OCI-LY7 (cell line): Measurements from ENCODE around the gene MEAF6. TPM values are rescaled to one million over a fixed set of nuclear protein-coding genes. Genes with fewer than 3 reads are reported as not detected.

Experiments used
- BruUV-seq: library from RNA; stranded (reverse); fragments of 400-500 nt; replicated peaks from 2 replicates; lab custom pipeline; 2021; lab: Mats Ljungman, UMichigan
- CTCF ChIA-PET: fragments of 300-600 bp; sonication (Branson Sonifier 250); formaldehyde crosslinking; loops from one replicate; lab custom pipeline; 2022; ENCODE audit warnings: antibody characterized with exemption; ENCODE audit not compliant: unreplicated experiment; lab: Charles Lee
- POLR2A ChIA-PET: fragments of 300-600 bp; sonication (Branson Sonifier 250); formaldehyde crosslinking; loops from one replicate; lab custom pipeline; 2022; ENCODE audit warnings: antibody characterized with exemption; lab: Charles Lee
- DNase-seq: peaks from one replicate; pipeline ENCODE4 v3.0.0-alpha.2; 2015; ENCODE audit warnings: low spot score
- H2AFZ ChIP-seq: fragments of 200-600 bp; sonication (generic), shearing (Covaris generic); 2 replicates; pipeline ENCODE4 v1.6.1; 2014; ENCODE audit warnings: mild to moderate bottlenecking, antibody characterized with exemption, low read length, moderate library complexity
- H3K27ac ChIP-seq: fragments of 200-600 bp; sonication (generic); 2 replicates; pipeline ENCODE4 v1.5.1; 2014; ENCODE audit warnings: mixed run types, low read depth, mild to moderate bottlenecking, moderate library complexity, low read length, inconsistent platforms; ENCODE audit not compliant: poor library complexity, severe bottlenecking
- H3K36me3 ChIP-seq: fragments of 200-600 bp; sonication (generic); 2 replicates; pipeline ENCODE4 v1.6.1; 2014; ENCODE audit warnings: mild to moderate bottlenecking, antibody characterized with exemption, low read length, moderate library complexity, mixed read lengths; ENCODE audit not compliant: insufficient read depth
- H3K4me1 ChIP-seq: fragments of 200-600 bp; sonication (generic); 2 replicates; pipeline ENCODE4 v1.5.1; 2014; ENCODE audit warnings: mild to moderate bottlenecking, low read length; ENCODE audit not compliant: insufficient read depth, poor library complexity, severe bottlenecking
- H3K4me2 ChIP-seq: fragments of 200-600 bp; sonication (generic); 2 replicates; pipeline ENCODE4 v1.6.1; 2014; ENCODE audit warnings: mild to moderate bottlenecking, low read length
- H3K4me3 ChIP-seq: fragments of 200-600 bp; sonication (generic); 2 replicates; pipeline ENCODE4 v1.5.1; 2014; ENCODE audit warnings: mild to moderate bottlenecking, low read depth, low read length; ENCODE audit not compliant: poor library complexity, severe bottlenecking
- H3K79me2 ChIP-seq: fragments of 200-600 bp; sonication (generic); 2 replicates; pipeline ENCODE4 v1.6.1; 2016; ENCODE audit warnings: low read depth, mild to moderate bottlenecking, low read length, moderate library complexity, mixed read lengths; ENCODE audit not compliant: insufficient read depth
- H3K9me2 ChIP-seq: fragments of 200-600 bp; sonication (generic); 2 replicates; pipeline ENCODE4 v1.6.1; 2016; ENCODE audit warnings: mild to moderate bottlenecking, low read length, mixed read lengths; ENCODE audit not compliant: insufficient read depth
- H3K9me3 ChIP-seq: fragments of 200-600 bp; sonication (generic); 2 replicates; pipeline ENCODE4 v1.6.1; 2014; ENCODE audit warnings: mild to moderate bottlenecking, mixed run types, low read length, mixed read lengths
- H4K20me1 ChIP-seq: fragments of 200-600 bp; sonication (generic); 2 replicates; pipeline ENCODE4 v1.6.1; 2014; ENCODE audit warnings: mild to moderate bottlenecking, antibody characterized with exemption, low read length, moderate library complexity, mixed read lengths; ENCODE audit not compliant: insufficient read depth
- CTCF ChIP-seq: fragments of 200-600 bp; sonication (generic); conservative IDR thresholded peaks from 2 replicates; pipeline ENCODE4 v1.5.1; 2014; ENCODE audit warnings: mild to moderate bottlenecking, antibody characterized with exemption, low read length, moderate library complexity, mixed read lengths
- EZH2phosphoT487 ChIP-seq: fragments of 200-600 bp; sonication (generic); IDR thresholded peaks from 2 replicates; pipeline ENCODE4 v1.6.1; 2018; ENCODE audit warnings: low read depth, borderline replicate concordance, mild to moderate bottlenecking, mixed run types, antibody characterized with exemption, low read length, moderate library complexity, mixed read lengths
- intact Hi-C: fragments of 100-400 bp; cut with micrococcal nuclease; formaldehyde crosslinking; loops from one replicate; pipeline ENCODE4 v1.10.0; 2022; ENCODE audit not compliant: unreplicated experiment
- total RNA-seq, 2 experiments: library from RNA; depleted of rRNA in 1 of 2; stranded (reverse); fragments of >200 nt in 1 of 2; shearing (Covaris generic) in 1 of 2; gene quantifications; 2 replicates each; pipeline ENCODE4 v1.2.3, GENCODE V29; 2014 to 2022

Gene MEAF6
- total RNA-seq, 2 experiments from 2014 or later: 69.8 to 74.3 TPM

GRCh38 chr1:37515185-37516034 lies 844 bp upstream of the MEAF6 start:
- H3K9me2 ChIP-seq: no peaks in the 10 kb centered on the region
- H3K27ac ChIP-seq: peak overlapping the region; percentile 47
- H3K4me1 ChIP-seq: peaks cover 16% of the 10 kb centered on the region
- TF ChIP-seq CTCF (no peak), EZH2phosphoT487 (no peak)
- POLR2A ChIA-PET: interaction anchor here (0.6 to 1.5 kb wide), 8 partner anchors 9 to 1372 kb away, joined by 3 to 8 read pairs (median 4); partner anchors contain the start of genes CDCA8 and ZC3H12A
- CTCF ChIA-PET: interaction anchor here (1.1 to 1.3 kb wide), 2 partner anchors 12 to 28 kb away, joined by 5 to 7 read pairs; no protein-coding TSS in a partner anchor
- H4K20me1 ChIP-seq: peaks cover 10% of the 10 kb centered on the region; the same call in 1 of the 2 replicates
- DNase-seq: no peak
- peak overlapping the region; percentile 74 for H3K4me2 ChIP-seq
- H3K9me3 ChIP-seq: no peaks in the 10 kb centered on the region
- intact Hi-C loops: loop anchor here (2.0 kb wide), 1 partner anchor 41 kb away; the partner anchor contains the start of gene ZC3H12A
- TSS peak; percentile 96 for BruUV-seq
- H3K79me2 ChIP-seq: peaks cover 13% of the 10 kb centered on the region; the same call in 1 of the 2 replicates
- peaks cover 25% of the 10 kb centered on the region for H3K36me3 ChIP-seq
- H3K4me3 ChIP-seq: peak overlapping the region; percentile 82
- H2AFZ ChIP-seq: peak overlapping the region; percentile 88; the same call in 1 of the 2 replicates

- intact Hi-C loops: loop anchor here (2.0 to 5.0 kb wide), 2 partner anchors 39 to 178 kb away; partner anchors contain the start of genes CDCA8 and ZC3H12A
- CTCF ChIA-PET: interaction anchor here (0.7 to 0.8 kb wide), 3 partner anchors 36 to 176 kb away, joined by 3 to 4 read pairs (median 3); partner anchors contain the start of gene GNL2
Measured at GRCh38 chr1:37513795-37514349, 694 bp downstream of the MEAF6 start.

More at GRCh38 chr1:37513795-37514349, 694 bp downstream of the MEAF6 start:
- H3K4me2 ChIP-seq: peak overlapping the region; percentile 90
- peaks cover 13% of the 10 kb centered on the region; the same call in 1 of the 2 replicates for H3K79me2 ChIP-seq
- BruUV-seq: no TSS peak
- POLR2A ChIA-PET: interaction anchor here (0.5 to 1.5 kb wide), 7 partner anchors 23 to 1160 kb away, joined by 3 to 8 read pairs (median 6); no protein-coding TSS in a partner anchor
- H3K9me2 ChIP-seq: no peaks in the 10 kb centered on the region
- H3K4me3 ChIP-seq: peak overlapping the region; percentile 82
- TF ChIP-seq CTCF (no peak), EZH2phosphoT487 (no peak)
- peaks cover 10% of the 10 kb centered on the region; the same call in 1 of the 2 replicates for H4K20me1 ChIP-seq
- peak; percentile 69 for DNase-seq
- H3K9me3 ChIP-seq: no peaks in the 10 kb centered on the region
- no peak overlapping the region for H3K27ac ChIP-seq
- peaks cover 31% of the 10 kb centered on the region for H3K36me3 ChIP-seq
- H2AFZ ChIP-seq: peak overlapping the region; percentile 59; the same call in 1 of the 2 replicates
- H3K4me1 ChIP-seq: peaks cover 16% of the 10 kb centered on the region
